Stomach (tissue), 9 donors: Measurements from ENCODE around the gene MOGAT2. TPM values are rescaled to one million over a fixed set of nuclear protein-coding genes. Genes with fewer than 3 reads are reported as not detected.

Experiments used
- DNase-seq, 2 donors: peaks; one replicate each; pipeline versions ENCODE4 v3.0.0 to v3.0.0-alpha.2; 2013 to 2019
- H3K27ac ChIP-seq, 5 donors: fragments of 200-600 bp in 4 of 5; sonication (generic) in 4 of 5; one replicate each; pipeline ENCODE4 v1.5.1; 2013 to 2019; ENCODE audit warnings: mild to moderate bottlenecking in 1 of 5, moderate library complexity in 1 of 5
- H3K27me3 ChIP-seq, 3 donors: fragments of 200-600 bp; sonication (generic); one replicate each; pipeline ENCODE4 v1.5.1; 2017 to 2019; ENCODE audit warnings: mixed run types in 1 of 3
- H3K36me3 ChIP-seq, 4 donors: fragments of 200-600 bp; sonication (generic); 1 replicate in 3 of 4; 2 replicates in 1 of 4; pipeline ENCODE4 v1.5.1; 2016 to 2019
- H3K4me1 ChIP-seq, 4 donors: fragments of 200-600 bp; sonication (generic); one replicate each; pipeline ENCODE4 v1.5.1; 2016 to 2019
- H3K4me3 ChIP-seq, 4 donors: fragments of 200-600 bp; sonication (generic) in 3 of 4; one replicate each; pipeline ENCODE4 v1.5.1; 2016 to 2019; ENCODE audit warnings: mild to moderate bottlenecking in 1 of 4
- H3K9me3 ChIP-seq, 4 donors: fragments of 200-600 bp; sonication (generic); one replicate each; pipeline ENCODE4 v1.5.1; 2016 to 2019
- EP300 ChIP-seq: sonication (generic); formaldehyde crosslinking; IDR thresholded peaks from one replicate; pipeline ENCODE4 v1.6.1; 2017; ENCODE audit warnings: antibody characterized with exemption
- POLR2A ChIP-seq, 4 donors: fragments of 450-650 bp; IDR thresholded peaks; one replicate each; pipeline ENCODE4 v1.6.1; 2016; ENCODE audit warnings: antibody characterized with exemption in 4 of 4, control low read depth in 2 of 4, mild to moderate bottlenecking in 1 of 4, moderate library complexity in 1 of 4
- POLR2AphosphoS5 ChIP-seq, 3 donors: sonication (generic); formaldehyde crosslinking; IDR thresholded peaks; one replicate each; pipeline ENCODE4 v1.6.1; 2016; ENCODE audit warnings: antibody characterized with exemption in 3 of 3
- WGBS, 5 donors: extraction: QIAGEN DNeasy Blood & Tissue Kit in 3 of 5; methylation state at CpG; one replicate each; pipeline versions ENCODE4 v1.1.5 to v1.1.7; 2013 to 2018; 5-methylcytosine and 5-hydroxymethylcytosine counted together
- intact Hi-C: fragments of 100-400 bp; cut with DNase I; formaldehyde crosslinking; loops from one replicate; pipeline ENCODE4 v1.15.1; 2023; ENCODE audit warnings: low total_unique reads
- polyA plus RNA-seq, 3 donors: library from polyadenylated mRNA; stranded (reverse); fragments of 200-250 nt; gene quantifications; one replicate each; pipeline ENCODE4 v1.2.3, GENCODE V29; 2013
- total RNA-seq, 5 donors: library from RNA; depleted of rRNA; stranded (reverse); fragments of >200 nt; gene quantifications; one replicate each; pipeline versions ENCODE4 v1.1.0 to v1.2.3, GENCODE V29; 2014 to 2016
- TF ChIP-seq, protein P1 (sequence below), 7 experiments: fragments of 450-650 bp in 4 of 7; fragments of 200-600 bp in 3 of 7; sonication (generic) in 3 of 7; IDR thresholded peaks; one replicate each; pipeline ENCODE4 v1.5.1; 2016 to 2019; ENCODE audit warnings: antibody characterized with exemption in 7 of 7, control low read depth in 2 of 7, mild to moderate bottlenecking in 1 of 7
- donor health status: healthy with polysubstance abuse.
- donor health status: Bipolar disorder and iron deficiency.
- donor health status: healthy.

The MOGAT2 gene
- total and polyA plus RNA-seq, 8 donors = 0.62 to 51.9 (median 1.3) TPM; not detected in 3

DNA sequence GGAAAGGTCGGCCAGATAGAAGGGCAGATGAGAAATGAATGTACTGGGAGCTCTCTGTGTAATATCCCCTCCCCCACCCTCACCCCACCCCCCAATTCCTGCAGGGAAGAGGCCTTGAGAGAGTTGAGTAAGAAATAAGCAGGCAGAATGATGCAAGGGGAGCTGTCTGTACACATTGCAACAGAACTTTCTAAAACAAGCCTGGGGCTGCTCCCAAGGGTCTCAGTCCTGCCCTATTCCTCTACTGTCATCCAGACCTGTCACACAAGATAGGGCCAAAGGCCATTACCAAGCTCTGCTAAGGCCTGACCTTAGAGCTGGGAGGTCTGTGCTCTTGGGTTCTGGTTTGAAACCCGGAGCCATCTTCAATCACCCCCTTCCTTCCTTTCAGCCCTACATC is 45.2 kb downstream of the MOGAT2 start:
- intact Hi-C loops = no loop called here
- Histone ChIP-seq H3K9me3 (no peaks in the 10 kb centered on the region), H3K36me3 (no peaks in the 10 kb centered on the region), H3K4me1 (peaks cover 2 to 6% (median 4%) of the 10 kb centered on the region in 4 donors), H3K27me3 (peaks cover 0 to 13% (median 0%) of the 10 kb centered on the region in 3 donors), H3K27ac (no peak overlapping the region), H3K4me3 (no peak overlapping the region)
- TF ChIP-seq POLR2A (IDR thresholded peaks at IDR 0.05) (no peak), EP300 (no peak), POLR2AphosphoS5 (IDR thresholded peaks at IDR 0.05) (no peak)
- TF ChIP-seq, protein P1, sequence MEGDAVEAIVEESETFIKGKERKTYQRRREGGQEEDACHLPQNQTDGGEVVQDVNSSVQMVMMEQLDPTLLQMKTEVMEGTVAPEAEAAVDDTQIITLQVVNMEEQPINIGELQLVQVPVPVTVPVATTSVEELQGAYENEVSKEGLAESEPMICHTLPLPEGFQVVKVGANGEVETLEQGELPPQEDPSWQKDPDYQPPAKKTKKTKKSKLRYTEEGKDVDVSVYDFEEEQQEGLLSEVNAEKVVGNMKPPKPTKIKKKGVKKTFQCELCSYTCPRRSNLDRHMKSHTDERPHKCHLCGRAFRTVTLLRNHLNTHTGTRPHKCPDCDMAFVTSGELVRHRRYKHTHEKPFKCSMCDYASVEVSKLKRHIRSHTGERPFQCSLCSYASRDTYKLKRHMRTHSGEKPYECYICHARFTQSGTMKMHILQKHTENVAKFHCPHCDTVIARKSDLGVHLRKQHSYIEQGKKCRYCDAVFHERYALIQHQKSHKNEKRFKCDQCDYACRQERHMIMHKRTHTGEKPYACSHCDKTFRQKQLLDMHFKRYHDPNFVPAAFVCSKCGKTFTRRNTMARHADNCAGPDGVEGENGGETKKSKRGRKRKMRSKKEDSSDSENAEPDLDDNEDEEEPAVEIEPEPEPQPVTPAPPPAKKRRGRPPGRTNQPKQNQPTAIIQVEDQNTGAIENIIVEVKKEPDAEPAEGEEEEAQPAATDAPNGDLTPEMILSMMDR (IDR thresholded peaks at IDR 0.05) = no peak
- 77 to 86% (median 83%) methylated on average over 2 of the region's 2 CpGs for WGBS, 5 donors
- no peak for DNase-seq

DNA sequence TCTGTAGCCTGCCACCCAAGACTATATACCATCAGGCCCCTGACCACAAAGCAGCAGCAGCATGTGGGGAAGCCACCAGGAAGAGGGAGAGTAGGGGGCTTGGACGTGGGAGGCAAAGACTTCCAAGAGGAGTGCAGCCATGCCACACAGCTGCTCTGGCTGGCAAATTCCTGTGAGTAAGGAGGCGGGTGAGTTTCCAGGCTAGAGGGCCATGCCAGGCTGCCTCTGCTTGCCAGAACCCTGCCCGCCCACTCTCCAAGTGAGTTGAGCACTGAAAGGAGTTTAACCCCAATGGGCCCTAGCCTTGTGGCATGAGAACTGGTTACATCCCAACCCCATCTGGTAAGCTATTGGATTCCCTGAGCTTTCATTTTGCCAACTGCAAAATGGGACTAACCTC is 46.2 kb downstream of the MOGAT2 start:
- no peaks in the 10 kb centered on the region for H3K36me3 ChIP-seq
- H3K27ac ChIP-seq = no peak overlapping the region
- peaks cover 12 to 15% (median 14%) of the 10 kb centered on the region in 4 donors for H3K4me1 ChIP-seq
- peaks cover 0 to 22% (median 9%) of the 10 kb centered on the region in 3 donors for H3K27me3 ChIP-seq
- DNase-seq = no peak
- 56 to 77% (median 67%) methylated on average over 3 of the region's 3 CpGs for WGBS, 5 donors
- intact Hi-C loops = no loop called here
- TF ChIP-seq, protein P1 (IDR thresholded peaks at IDR 0.05) = no peak
- no peak for TF ChIP-seq POLR2AphosphoS5 (IDR thresholded peaks at IDR 0.05)
- TF ChIP-seq EP300 = no peak
- TF ChIP-seq POLR2A (IDR thresholded peaks at IDR 0.05) = no peak
- H3K9me3 ChIP-seq = no peaks in the 10 kb centered on the region
- no peak overlapping the region for H3K4me3 ChIP-seq

DNA sequence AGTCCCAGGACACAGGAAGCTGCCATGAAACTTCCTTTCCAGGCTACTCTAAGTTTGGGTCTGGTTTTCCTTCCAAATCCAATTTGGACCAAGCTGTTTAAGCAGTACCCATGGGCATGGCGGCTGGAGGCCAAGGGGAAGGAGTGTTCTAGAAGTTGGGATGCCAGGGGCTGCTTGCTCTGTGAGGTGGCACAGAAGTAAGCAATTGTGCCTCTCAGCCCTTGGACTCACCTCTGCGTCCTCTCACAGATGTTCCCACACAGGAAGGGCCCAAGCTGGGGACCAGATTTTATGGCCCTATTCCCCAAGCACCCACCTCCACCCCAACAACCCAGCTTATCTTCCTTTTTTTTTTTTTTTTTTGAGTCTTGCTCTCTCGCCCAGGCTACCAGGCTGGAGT is 47.5 kb downstream of the MOGAT2 start:
- WGBS, 5 donors = 93 to 97% (median 96%) methylated on average over 3 of the region's 3 CpGs
- intact Hi-C loops = no loop called here

DNA sequence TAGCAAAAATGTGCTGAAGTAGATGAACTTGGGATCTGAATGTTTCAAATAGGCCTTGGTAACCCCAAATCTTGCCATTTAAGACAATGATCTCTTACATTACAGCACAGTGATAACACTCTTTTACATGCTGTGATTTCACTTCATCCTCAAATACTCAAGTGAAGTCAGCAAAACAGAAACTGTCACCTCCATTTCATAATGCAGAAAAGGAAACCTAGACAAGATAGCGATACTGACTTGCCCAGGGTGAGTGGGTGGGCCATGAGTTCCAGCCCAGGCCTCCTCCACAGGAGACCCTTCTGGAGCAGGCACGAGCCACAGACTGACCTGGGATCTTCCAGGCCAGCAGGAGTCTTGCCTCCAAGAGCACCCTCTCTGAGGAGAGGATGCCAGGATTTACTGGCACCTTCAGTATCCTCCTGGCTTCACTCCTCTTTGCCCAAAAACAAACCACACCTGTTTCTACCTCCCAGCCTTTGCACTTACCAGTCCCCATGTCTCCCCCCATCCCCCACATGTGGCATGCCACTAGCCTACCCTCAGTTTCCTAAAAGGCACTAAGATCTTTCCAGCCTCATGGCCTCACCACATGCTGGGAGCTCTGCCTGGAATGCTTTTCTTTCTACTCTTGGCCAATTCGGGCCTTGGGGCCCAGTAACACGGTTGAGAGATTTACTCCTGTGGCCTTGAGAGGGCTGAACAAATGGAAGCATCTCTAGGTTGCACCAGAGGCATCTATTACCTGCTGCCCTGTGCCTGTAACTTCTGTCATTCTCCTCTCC is 49.0 kb downstream of the MOGAT2 start:
- Histone ChIP-seq H3K9me3 (no peaks in the 10 kb centered on the region), H3K36me3 (no peaks in the 10 kb centered on the region), H3K27ac (no peak overlapping the region), H3K27me3 (peaks cover 0 to 30% (median 11%) of the 10 kb centered on the region in 3 donors), H3K4me1 (peaks cover 16 to 23% (median 20%) of the 10 kb centered on the region in 4 donors), H3K4me3 (no peak overlapping the region)
- TF ChIP-seq POLR2AphosphoS5 (IDR thresholded peaks at IDR 0.05) = no peak
- no peak for TF ChIP-seq EP300
- TF ChIP-seq, protein P1 (IDR thresholded peaks at IDR 0.05) = no peak
- TF ChIP-seq POLR2A (IDR thresholded peaks at IDR 0.05) = no peak
- DNase-seq = no peak
- 71 to 87% (median 79%) methylated on average over 4 of the region's 4 CpGs for WGBS, 5 donors
- intact Hi-C loops = no loop called here

More for the DNA sequence above, 47.5 kb downstream of the MOGAT2 start:
- TF ChIP-seq EP300 = no peak
- Histone ChIP-seq H3K27me3 (peaks cover 0 to 30% (median 11%) of the 10 kb centered on the region in 3 donors), H3K36me3 (no peaks in the 10 kb centered on the region), H3K9me3 (no peaks in the 10 kb centered on the region), H3K4me1 (peaks cover 16 to 23% (median 20%) of the 10 kb centered on the region in 4 donors), H3K4me3 (no peak overlapping the region), H3K27ac (no peak overlapping the region)
- no peak for DNase-seq

DNA sequence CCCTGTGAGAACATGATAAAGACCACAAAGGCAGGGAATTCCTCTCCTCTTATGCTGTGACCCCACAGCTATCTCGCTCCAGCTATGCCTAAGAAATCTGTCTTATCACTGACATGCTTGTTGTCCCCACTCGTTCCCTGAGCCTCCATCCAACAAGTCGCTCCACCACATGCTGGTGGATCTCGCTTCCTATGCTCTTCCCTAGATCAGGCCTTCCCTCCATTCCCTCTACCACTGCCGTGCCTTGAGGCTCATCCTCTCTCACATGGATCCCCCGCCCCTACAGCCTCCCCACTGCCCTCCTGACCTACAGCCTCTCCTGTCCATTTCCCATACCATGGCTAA is 49.6 kb downstream of the MOGAT2 start:
- Histone ChIP-seq H3K36me3 (no peaks in the 10 kb centered on the region), H3K9me3 (no peaks in the 10 kb centered on the region), H3K27ac (no peak overlapping the region), H3K4me3 (no peak overlapping the region), H3K4me1 (peaks cover 16 to 23% (median 20%) of the 10 kb centered on the region in 4 donors), H3K27me3 (peaks cover 0 to 30% (median 11%) of the 10 kb centered on the region in 3 donors)
- intact Hi-C loops = no loop called here
- 91 to 95% (median 93%) methylated on average over 6 of the region's 6 CpGs for WGBS, 5 donors
- no peak for DNase-seq
- no peak for TF ChIP-seq EP300
- TF ChIP-seq, protein P1 (IDR thresholded peaks at IDR 0.05) = no peak
- TF ChIP-seq POLR2A (IDR thresholded peaks at IDR 0.05) = no peak
- TF ChIP-seq POLR2AphosphoS5 (IDR thresholded peaks at IDR 0.05) = no peak
